Endothelial cell of umbilical vein (primary cell): ENCODE measurements around the gene TMEM151A. TPM values are rescaled to one million over a fixed set of nuclear protein-coding genes. Genes with fewer than 3 reads are reported as not detected.

ENCODE experiments used
- BruUV-seq: library from RNA; stranded (reverse); fragments of 400-500 nt; replicated peaks from 2 replicates; lab custom pipeline; 2021; lab: Mats Ljungman, UMichigan
- CTCF ChIA-PET: fragments of 300-600, 350-600 bp; sonication (Branson Sonifier 250); formaldehyde crosslinking; loops from one replicate; lab custom pipeline; 2021; ENCODE audit warnings: antibody characterized with exemption, inconsistent platforms; lab: Charles Lee
- POLR2A ChIA-PET: fragments of 300-600, 350-600 bp; sonication (Branson Sonifier 250); formaldehyde crosslinking; loops from one replicate; lab custom pipeline; 2021; ENCODE audit warnings: antibody characterized with exemption, inconsistent platforms; lab: Charles Lee
- DNase-seq: peaks from one replicate; pipeline ENCODE4 v3.0.0-alpha.2; 2011; ENCODE audit warnings: low read depth, low spot score
- FAIRE-seq: peaks from 2 replicates; lab custom pipeline; 2011; peaks lifted over from hg19 to GRCh38; lab: Jason Lieb, UNC
- H2AFZ ChIP-seq: 2 replicates; pipeline ENCODE4 v1.6.0; 2012; ENCODE audit warnings: low read depth, low read length, control low read depth, inconsistent platforms
- H3K27ac ChIP-seq: 2 replicates; pipeline ENCODE4 v1.5.1; 2011; ENCODE audit warnings: low read depth, mild to moderate bottlenecking, control low read depth, low read length, moderate library complexity; ENCODE audit not compliant: insufficient read depth
- H3K27me3 ChIP-seq, 2 experiments: 2 replicates each; pipeline versions ENCODE4 v1.6.0 to v1.6.1; 2011; ENCODE audit warnings: low read length in 2 of 2, mixed read lengths in 1 of 2; ENCODE audit not compliant: control insufficient read depth in 2 of 2, insufficient read depth in 2 of 2
- H3K36me3 ChIP-seq, 2 experiments: 2 replicates in 1 of 2; 3 replicates in 1 of 2; pipeline ENCODE4 v1.5.1; 2011; ENCODE audit warnings: low read length in 2 of 2, mild to moderate bottlenecking in 1 of 2, moderate library complexity in 1 of 2; ENCODE audit not compliant: control insufficient read depth in 2 of 2, insufficient read depth in 2 of 2; ENCODE audit errors: extremely low read depth in 1 of 2
- H3K4me1 ChIP-seq: 3 replicates; pipeline ENCODE4 v1.5.1; 2011; ENCODE audit warnings: mild to moderate bottlenecking, low read length; ENCODE audit not compliant: control insufficient read depth, insufficient read depth; ENCODE audit errors: extremely low read depth
- H3K4me2 ChIP-seq: 2 replicates; pipeline ENCODE4 v1.6.1; 2011; ENCODE audit warnings: low read length, control low read depth, mixed read lengths; ENCODE audit not compliant: insufficient read depth
- H3K4me3 ChIP-seq, 3 experiments: fragments of 200-600 bp in 1 of 3; sonication (generic), shearing (Covaris generic) in 1 of 3; replicated peaks in 1 of 3; 2 replicates each; pipeline ENCODE4 v1.5.1; 2011 to 2016; ENCODE audit warnings: control low read depth in 3 of 3, low read length in 3 of 3, mild to moderate bottlenecking in 2 of 3, inconsistent platforms in 1 of 3, low read depth in 1 of 3, moderate library complexity in 1 of 3; ENCODE audit not compliant: insufficient read depth in 1 of 3
- H3K79me2 ChIP-seq: 2 replicates; pipeline ENCODE4 v1.6.0; 2012; ENCODE audit warnings: low read length, inconsistent platforms; ENCODE audit not compliant: control insufficient read depth, insufficient read depth
- H3K9ac ChIP-seq: replicated peaks from 2 replicates; pipeline ENCODE3; 2011; ENCODE audit warnings: low read length, control low read depth; ENCODE audit not compliant: insufficient read depth; ENCODE audit errors: extremely low read depth
- H3K9me1 ChIP-seq: replicated peaks from 3 replicates; pipeline ENCODE4 v1.6.0; 2011; ENCODE audit warnings: mild to moderate bottlenecking, low read length; ENCODE audit not compliant: control insufficient read depth, insufficient read depth; ENCODE audit errors: extremely low read depth
- H3K9me3 ChIP-seq: replicated peaks from 2 replicates; pipeline ENCODE4 v1.5.1; 2012; ENCODE audit warnings: low read length, inconsistent platforms; ENCODE audit not compliant: control insufficient read depth, insufficient read depth
- H4K20me1 ChIP-seq: replicated peaks from 2 replicates; pipeline ENCODE3; 2011; ENCODE audit warnings: mild to moderate bottlenecking, low read length; ENCODE audit not compliant: control insufficient read depth, insufficient read depth; ENCODE audit errors: extremely low read depth
- CTCF ChIP-seq, 2 donors: IDR thresholded peaks; 1 replicate in 1 of 2; 2 replicates in 1 of 2; pipeline ENCODE4 v1.5.1; 2011; ENCODE audit warnings: low read length in 2 of 2, mild to moderate bottlenecking in 2 of 2, moderate library complexity in 2 of 2, control low read depth in 1 of 2, inconsistent platforms in 1 of 2, low read depth in 1 of 2; ENCODE audit not compliant: insufficient read depth in 1 of 2; ENCODE audit errors: extremely low read depth in 1 of 2
- EZH2 ChIP-seq: IDR thresholded peaks from 2 replicates; pipeline ENCODE4 v1.6.1; 2012; ENCODE audit warnings: borderline replicate concordance, low read depth, mild to moderate bottlenecking, moderate library complexity, low read length, inconsistent platforms; ENCODE audit not compliant: severe bottlenecking
- FOS ChIP-seq: IDR thresholded peaks from 2 replicates; pipeline ENCODE4 v1.6.1; 2011; ENCODE audit warnings: mild to moderate bottlenecking, low read length, moderate library complexity, borderline replicate concordance; ENCODE audit not compliant: insufficient read depth
- GATA2 ChIP-seq: IDR thresholded peaks from 2 replicates; pipeline ENCODE4 v1.7.0; 2011; ENCODE audit warnings: low read depth, mild to moderate bottlenecking, moderate library complexity, mixed read lengths, low read length; ENCODE audit not compliant: insufficient read length, insufficient read depth
- JUN ChIP-seq: IDR thresholded peaks from 2 replicates; pipeline ENCODE4 v1.6.1; 2011; ENCODE audit warnings: borderline replicate concordance, low read depth; ENCODE audit not compliant: insufficient read length, insufficient read depth
- MYC ChIP-seq: IDR thresholded peaks from one replicate; pipeline ENCODE4 v1.6.1; 2011; ENCODE audit warnings: mild to moderate bottlenecking, low read depth, low read length
- POLR2A ChIP-seq: IDR thresholded peaks from 2 replicates; pipeline ENCODE4 v1.6.1; 2012; ENCODE audit warnings: low read depth, mild to moderate bottlenecking, control low read depth, low read length
- POLR2AphosphoS5 ChIP-seq: IDR thresholded peaks from 2 replicates; pipeline ENCODE4 v1.6.1; 2012; ENCODE audit warnings: low read depth, mild to moderate bottlenecking, control low read depth, low read length, moderate library complexity; ENCODE audit not compliant: insufficient read depth
- dilution Hi-C: fragments of 300-500 bp; cut with MboI; formaldehyde crosslinking; loops from one replicate; pipeline ENCODE4 v1.15.0; 2019; ENCODE audit warnings: low sequenced_read_pairs; ENCODE audit not compliant: extremely low pct_ligation_motif_present
- intact Hi-C: fragments of 100-400 bp; cut with micrococcal nuclease; formaldehyde crosslinking; loops from one replicate; pipeline ENCODE4 v1.10.0; 2022
- polyA plus RNA-seq, 4 experiments: library from polyadenylated mRNA; depleted of rRNA in 3 of 4; stranded (reverse) in 3 of 4; unstranded in 1 of 4; fragments of >200 nt; gene quantifications; 2 replicates each; pipeline versions ENCODE4 v1.2.1 to v1.2.3, GENCODE V29; 2011 to 2012; ENCODE audit warnings: missing spikeins in 1 of 4
- total RNA-seq: library from RNA; stranded (reverse); gene quantifications from 2 replicates; pipeline ENCODE4 v1.2.3, GENCODE V29; 2021
- TF ChIP-seq, protein P1 (sequence below): IDR thresholded peaks from 2 replicates; pipeline ENCODE4 v1.6.1; 2011; ENCODE audit not compliant: insufficient read depth, insufficient read length

Gene TMEM151A
- total and polyA plus RNA-seq, 2 donors (not counting 3 experiments of a cell fraction or from before 2014, with no cell fraction given) = not detected

GRCh38 chr11:66314186-66314501 lies 22.4 kb downstream of the TMEM151A start:
- no peaks in the 10 kb centered on the region for H4K20me1 ChIP-seq
- H3K4me3 ChIP-seq = no peak overlapping the region
- H3K4me2 ChIP-seq = no peak overlapping the region
- dilution Hi-C loops = no loop called here
- ChIA-PET POLR2A (no interaction called here), CTCF (interaction anchor here (9.5 kb wide), 1 partner anchor 18 kb away, joined by 225 read pairs; the partner anchor contains the start of gene RIN1)
- no peaks in the 10 kb centered on the region for H3K9me3 ChIP-seq
- no peaks in the 10 kb centered on the region for H3K9me1 ChIP-seq
- H3K4me1 ChIP-seq = peaks cover 4% of the 10 kb centered on the region
- H2AFZ ChIP-seq = no peak overlapping the region
- FAIRE-seq = no peak
- H3K36me3 ChIP-seq = no peaks in the 10 kb centered on the region
- TF ChIP-seq POLR2A (no peak), JUN (no peak), MYC (no peak), POLR2AphosphoS5 (no peak), EZH2 (no peak), GATA2 (no peak), FOS (no peak), CTCF (IDR thresholded peaks at IDR 0.05; ENCODE audit: extremely low read depth in 1 of 2, insufficient read depth in 1 of 2, low read depth in 1 of 2, low read length in 2 of 2) (no peak)
- TF ChIP-seq, protein P1, sequence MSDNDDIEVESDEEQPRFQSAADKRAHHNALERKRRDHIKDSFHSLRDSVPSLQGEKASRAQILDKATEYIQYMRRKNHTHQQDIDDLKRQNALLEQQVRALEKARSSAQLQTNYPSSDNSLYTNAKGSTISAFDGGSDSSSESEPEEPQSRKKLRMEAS = no peak
- no peaks in the 10 kb centered on the region for H3K79me2 ChIP-seq
- no peak overlapping the region for H3K9ac ChIP-seq
- no peak overlapping the region for H3K27ac ChIP-seq
- peaks cover 7 to 10% of the 10 kb centered on the region in 2 experiments for H3K27me3 ChIP-seq
- no peak for DNase-seq
- no TSS peak for BruUV-seq
- intact Hi-C loops = loop anchor here (5.0 kb wide), 1 partner anchor 123 kb away; the partner anchor contains the start of gene MRPL11
